NCI-H2081 treated with DMSO at 0.1 percent for 48 hours (cell line): ENCODE measurements around the gene RHOT1.
"Not testable (repeated sequence)": the region's sequence is repeated elsewhere in the genome, so short reads cannot be mapped to it uniquely, and the experiment has no call there.

Source experiments
- DNase-seq: peaks from one replicate; lab custom pipeline; 2025; lab: John Stamatoyannopoulos, UW

The RHOT1 gene

GRCh38 chr17:32142038-32142856 is at the start of gene RHOT1:
TSS of gene RHOT1 (plus strand) at chr17:32142502. CDS start at chr17:32142693, 191 bp downstream.
- peak; percentile 48 for DNase-seq

- DNase-seq, result no peak
Measured at GRCh38 chr17:32099686-32100085, 42.6 kb upstream of the RHOT1 start.

- not testable (repeated sequence) for DNase-seq
Measured at GRCh38 chr17:32100323-32100722, 42.0 kb upstream of the RHOT1 start.

GRCh38 chr17:32100971-32101631 is 41.2 kb upstream of the RHOT1 start:
- peak; percentile 79 for DNase-seq

- no peak for DNase-seq
Measured at GRCh38 chr17:32102172-32102571, 40.1 kb upstream of the RHOT1 start.

GRCh38 chr17:32102646-32103186 is 39.6 kb upstream of the RHOT1 start:
- no peak for DNase-seq

GRCh38 chr17:32103476-32104113 is 38.7 kb upstream of the RHOT1 start:
- no peak for DNase-seq

- no peak for DNase-seq
Measured at GRCh38 chr17:32104158-32104557, 38.1 kb upstream of the RHOT1 start.

GRCh38 chr17:32106471-32106981 is 35.8 kb upstream of the RHOT1 start:
- peak; percentile 50 for DNase-seq

- DNase-seq, result not testable (repeated sequence)
Measured at GRCh38 chr17:32107194-32107593, 35.1 kb upstream of the RHOT1 start.

GRCh38 chr17:32110596-32110995 is 31.7 kb upstream of the RHOT1 start:
- DNase-seq, result no peak

- DNase-seq, result peak; percentile 50
Measured at GRCh38 chr17:32111141-32111771, 31.0 kb upstream of the RHOT1 start.

GRCh38 chr17:32112416-32112815 is 29.9 kb upstream of the RHOT1 start:
- DNase-seq, result no peak

GRCh38 chr17:32114536-32114935 is 27.8 kb upstream of the RHOT1 start:
- DNase-seq, result no peak

GRCh38 chr17:32115546-32115945 is 26.8 kb upstream of the RHOT1 start:
- DNase-seq, result not testable (repeated sequence)

GRCh38 chr17:32116937-32117336 is 25.4 kb upstream of the RHOT1 start:
- peak; percentile 85 for DNase-seq

- DNase-seq, result no peak
Measured at GRCh38 chr17:32117399-32117798, 24.9 kb upstream of the RHOT1 start.

GRCh38 chr17:32118088-32118487 is 24.2 kb upstream of the RHOT1 start:
- DNase-seq, result not testable (repeated sequence)

- DNase-seq, result no peak
Measured at GRCh38 chr17:32118835-32119234, 23.5 kb upstream of the RHOT1 start.

GRCh38 chr17:32120141-32120540 is 22.2 kb upstream of the RHOT1 start:
- peak; percentile 8 for DNase-seq

GRCh38 chr17:32120716-32121115 is 21.6 kb upstream of the RHOT1 start:
- DNase-seq, result no peak

GRCh38 chr17:32123782-32124181 is 18.5 kb upstream of the RHOT1 start:
- no peak for DNase-seq
